Measurements from ENCODE around the gene GGTA1.

GGTA1 gene

DNA sequence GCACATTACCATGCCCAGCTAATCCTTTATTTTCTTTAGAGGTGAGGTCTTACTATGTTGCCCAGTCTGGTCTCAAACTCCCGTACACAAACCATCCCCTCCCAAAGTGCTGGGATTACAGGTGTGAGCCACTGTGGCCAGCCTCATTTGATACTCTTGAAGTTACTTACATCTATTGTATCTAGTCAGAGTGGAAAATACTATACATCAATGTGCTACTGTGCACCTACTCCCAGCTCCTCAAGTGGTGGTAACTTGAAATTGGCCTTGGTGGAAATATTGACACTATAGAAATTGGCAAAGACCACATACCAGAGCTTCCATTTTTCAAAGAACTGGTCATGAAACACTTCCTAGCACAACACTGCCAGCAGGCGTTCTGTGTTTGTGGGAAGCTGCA is 10.3 kb downstream of the GGTA1 start:
- TF ChIP-seq, protein P1, sequence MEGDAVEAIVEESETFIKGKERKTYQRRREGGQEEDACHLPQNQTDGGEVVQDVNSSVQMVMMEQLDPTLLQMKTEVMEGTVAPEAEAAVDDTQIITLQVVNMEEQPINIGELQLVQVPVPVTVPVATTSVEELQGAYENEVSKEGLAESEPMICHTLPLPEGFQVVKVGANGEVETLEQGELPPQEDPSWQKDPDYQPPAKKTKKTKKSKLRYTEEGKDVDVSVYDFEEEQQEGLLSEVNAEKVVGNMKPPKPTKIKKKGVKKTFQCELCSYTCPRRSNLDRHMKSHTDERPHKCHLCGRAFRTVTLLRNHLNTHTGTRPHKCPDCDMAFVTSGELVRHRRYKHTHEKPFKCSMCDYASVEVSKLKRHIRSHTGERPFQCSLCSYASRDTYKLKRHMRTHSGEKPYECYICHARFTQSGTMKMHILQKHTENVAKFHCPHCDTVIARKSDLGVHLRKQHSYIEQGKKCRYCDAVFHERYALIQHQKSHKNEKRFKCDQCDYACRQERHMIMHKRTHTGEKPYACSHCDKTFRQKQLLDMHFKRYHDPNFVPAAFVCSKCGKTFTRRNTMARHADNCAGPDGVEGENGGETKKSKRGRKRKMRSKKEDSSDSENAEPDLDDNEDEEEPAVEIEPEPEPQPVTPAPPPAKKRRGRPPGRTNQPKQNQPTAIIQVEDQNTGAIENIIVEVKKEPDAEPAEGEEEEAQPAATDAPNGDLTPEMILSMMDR (IDR thresholded peaks at IDR 0.05; ENCODE audit: low read depth, low read length, missing control alignments): no peak
- in situ Hi-C loops (cut with HindIII; ENCODE audit: low sequenced_read_pairs): no loop called here
- no peak for DNase-seq (ENCODE audit: low read depth)
- H3K4me3 ChIP-seq (ENCODE audit: low read depth, low read length): no peak overlapping the region

DNA sequence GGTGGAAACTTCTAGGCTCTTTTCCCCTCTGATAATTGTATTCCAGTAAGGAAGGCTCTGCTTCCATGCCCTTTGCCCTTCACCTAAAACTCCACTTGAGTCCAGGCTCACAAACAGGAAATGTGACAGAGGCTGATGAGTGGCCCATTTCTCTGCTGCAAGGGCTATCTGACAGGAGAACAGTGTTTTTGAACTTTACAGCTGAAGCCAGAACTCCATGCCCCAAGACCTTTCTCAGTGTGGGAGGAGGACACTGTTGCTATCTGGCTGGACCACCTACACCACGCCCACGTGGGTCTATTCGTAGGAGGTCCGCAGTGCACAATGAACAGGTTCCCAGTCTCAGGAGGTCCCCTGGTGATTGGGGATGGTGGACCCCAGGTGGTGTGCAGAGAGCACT is 13.6 kb downstream of the GGTA1 start:
- no peak overlapping the region for H3K4me3 ChIP-seq (ENCODE audit: low read depth, low read length)
- DNase-seq (ENCODE audit: low read depth): no peak
- in situ Hi-C loops (cut with HindIII; ENCODE audit: low sequenced_read_pairs): no loop called here
- TF ChIP-seq, protein P1 (IDR thresholded peaks at IDR 0.05; ENCODE audit: low read depth, low read length, missing control alignments): no peak

- in situ Hi-C loops (cut with HindIII; ENCODE audit: low sequenced_read_pairs): no loop called here
- TF ChIP-seq, protein P1 (IDR thresholded peaks at IDR 0.05; ENCODE audit: low read depth, low read length, missing control alignments): no peak
- H3K4me3 ChIP-seq (ENCODE audit: low read depth, low read length): no peak overlapping the region
- no peak for DNase-seq (ENCODE audit: low read depth)
Observed at GRCh38 chr9:121485623-121486022, 14.0 kb downstream of the GGTA1 start.

- H3K4me3 ChIP-seq (ENCODE audit: low read depth, low read length): no peak overlapping the region
- TF ChIP-seq, protein P1 (IDR thresholded peaks at IDR 0.05; ENCODE audit: low read depth, low read length, missing control alignments): no peak
- DNase-seq (ENCODE audit: low read depth): no peak
- in situ Hi-C loops (cut with HindIII; ENCODE audit: low sequenced_read_pairs): no loop called here
Observed at GRCh38 chr9:121484651-121485446, 14.8 kb downstream of the GGTA1 start.

DNA sequence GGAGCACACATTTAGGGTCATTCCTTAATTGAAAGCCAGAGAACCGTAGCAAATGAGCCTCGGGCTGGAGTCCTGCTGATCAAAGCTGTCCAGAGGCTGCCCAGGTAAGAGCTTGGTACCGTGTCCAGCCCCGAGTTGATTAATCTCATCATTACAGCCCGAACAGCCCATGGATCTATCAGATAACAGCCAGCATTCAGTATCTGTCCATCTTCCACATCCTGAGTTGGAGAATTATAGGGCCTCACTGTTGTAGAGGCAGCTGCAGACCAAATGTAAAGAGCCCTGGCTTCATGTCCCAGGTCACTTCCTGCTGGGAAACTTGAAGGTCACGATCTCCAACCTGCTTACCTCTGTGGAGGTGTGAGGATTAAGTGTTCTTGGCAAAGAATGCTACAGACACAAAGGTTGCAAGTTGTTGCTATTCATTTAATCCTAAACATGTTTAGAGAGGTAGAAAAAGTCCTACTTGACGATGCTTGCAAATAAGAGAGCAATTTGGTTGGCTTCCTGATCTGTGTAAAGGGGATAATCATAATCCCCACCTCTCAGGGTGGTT is 16.1 kb downstream of the GGTA1 start:
- in situ Hi-C loops (cut with HindIII; ENCODE audit: low sequenced_read_pairs): no loop called here
- H3K4me3 ChIP-seq (ENCODE audit: low read depth, low read length): no peak overlapping the region
- TF ChIP-seq, protein P1 (IDR thresholded peaks at IDR 0.05; ENCODE audit: low read depth, low read length, missing control alignments): no peak
- no peak for DNase-seq (ENCODE audit: low read depth)

DNA sequence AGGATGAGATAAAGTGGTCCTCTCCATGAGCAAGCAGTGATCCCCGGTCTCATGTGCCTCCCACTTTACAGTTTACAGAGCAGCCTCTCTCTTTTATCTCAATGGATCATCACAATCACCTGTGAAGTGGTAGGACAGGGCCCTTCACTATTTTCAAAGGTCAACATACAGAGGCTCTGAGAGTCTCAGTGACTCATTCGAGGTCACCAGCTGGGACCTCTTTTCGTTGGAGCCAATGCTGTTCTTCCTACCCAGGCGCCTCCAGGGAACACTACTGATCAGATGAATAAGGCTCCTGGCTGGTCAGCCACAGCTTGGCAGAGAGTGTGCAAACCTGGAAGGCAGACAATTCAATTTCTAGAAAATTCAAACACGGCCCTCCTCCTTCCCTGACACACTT is 16.6 kb downstream of the GGTA1 start:
- DNase-seq (ENCODE audit: low read depth): no peak
- in situ Hi-C loops (cut with HindIII; ENCODE audit: low sequenced_read_pairs): no loop called here
- TF ChIP-seq, protein P1 (IDR thresholded peaks at IDR 0.05; ENCODE audit: low read depth, low read length, missing control alignments): no peak
- no peak overlapping the region for H3K4me3 ChIP-seq (ENCODE audit: low read depth, low read length)

Data from astrocyte of the cerebellum (primary cell).